MCF 10A (cell line): ENCODE measurements around the gene STX12. TPM values are rescaled to one million over a fixed set of nuclear protein-coding genes. Genes with fewer than 3 reads are reported as not detected.
A peak's percentile ranks its signal among the peaks of the same experiment; 100 is the strongest.

ENCODE experiments used
- Bru-seq: library from RNA; stranded (reverse); fragments of 400-500 nt; gene quantifications from one replicate; lab custom pipeline; 2021; lab: Mats Ljungman, UMichigan
- BruChase-seq, 2 experiments: library from RNA; stranded (reverse); fragments of 400-500 nt; gene quantifications; one replicate each; lab custom pipeline; 2021; lab: Mats Ljungman, UMichigan
- BruUV-seq: library from RNA; stranded (reverse); fragments of 400-500 nt; replicated peaks from 2 replicates; lab custom pipeline; 2021; lab: Mats Ljungman, UMichigan
- CTCF ChIA-PET: fragments of 300-600 bp; sonication (Branson Sonifier 250); formaldehyde crosslinking; extraction: SDS; loops from one replicate; lab custom pipeline; 2021; ENCODE audit warnings: antibody characterized with exemption, inconsistent platforms; lab: Yijun Ruan, JAX
- POLR2A ChIA-PET: fragments of 300-600, 350-650 bp; sonication (Branson Sonifier 250); formaldehyde crosslinking; extraction: SDS; loops from one replicate; lab custom pipeline; 2020; ENCODE audit warnings: antibody characterized with exemption, inconsistent platforms; lab: Yijun Ruan, JAX
- DNase-seq: peaks from one replicate; pipeline ENCODE4 v3.0.0-alpha.2; 2018; ENCODE audit not compliant: unreplicated experiment
- H3K27ac Mint-ChIP-seq: one replicate; pipeline ENCODE4 v1.8.0; 2022; ENCODE audit warnings: mild to moderate bottlenecking, low read depth, mixed read lengths; ENCODE audit not compliant: unreplicated experiment
- H3K27me3 Mint-ChIP-seq: one replicate; pipeline ENCODE4 v1.8.0; 2022; ENCODE audit warnings: mixed read lengths; ENCODE audit not compliant: insufficient read depth, unreplicated experiment
- H3K36me3 Mint-ChIP-seq: one replicate; pipeline ENCODE4 v1.8.0; 2022; ENCODE audit warnings: mild to moderate bottlenecking, moderate library complexity, mixed read lengths; ENCODE audit not compliant: insufficient read depth, unreplicated experiment
- H3K4me1 Mint-ChIP-seq: one replicate; pipeline ENCODE4 v1.8.0; 2022; ENCODE audit warnings: mixed read lengths; ENCODE audit not compliant: insufficient read depth, unreplicated experiment
- H3K4me3 Mint-ChIP-seq: one replicate; pipeline ENCODE4 v1.8.0; 2022; ENCODE audit warnings: mild to moderate bottlenecking, moderate library complexity, mixed read lengths; ENCODE audit not compliant: unreplicated experiment
- H3K9me3 Mint-ChIP-seq: one replicate; pipeline ENCODE4 v1.8.0; 2022; ENCODE audit warnings: mixed read lengths; ENCODE audit not compliant: unreplicated experiment
- intact Hi-C: fragments of 100-400 bp; cut with micrococcal nuclease; formaldehyde crosslinking; loops from 2 replicates; pipeline ENCODE4 v1.14.1; 2022
- long read RNA-seq: library from polyadenylated mRNA; stranded (forward); transcript quantifications from one replicate; pipeline ENCODE4 v2.0.0, GENCODE V29; 2022
- total RNA-seq: library from RNA; stranded (reverse); gene quantifications from 2 replicates; pipeline ENCODE4 v1.2.3, GENCODE V29; 2022
- TF ChIP-seq, protein P1 (sequence below): fragments of 200-600 bp; IDR thresholded peaks from one replicate; pipeline ENCODE4 v1.8.0; 2022; ENCODE audit warnings: antibody characterized with exemption, mild to moderate bottlenecking; ENCODE audit not compliant: unreplicated experiment

Gene STX12
- total RNA-seq (34.6 and 36.1 TPM in 2 replicates), Bru-seq, nascent RNA (percentile 70 among the genes with signal in this experiment), BruChase-seq, experiment 1, labeled RNA remaining after a 6-hour chase (percentile 84 among the genes with signal in this experiment), BruChase-seq, experiment 2, labeled RNA remaining after a 2-hour chase (percentile 77 among the genes with signal in this experiment)
- long read RNA-seq, transcript STX12-201 (9 exons, 3,079 nt) = major isoform, 63 of 75 reads
- long read RNA-seq, partial matches to known transcripts = 5 of 75 reads
- long read RNA-seq, other reads (novel, unspliced or antisense) = 7 of 75 reads

DNA sequence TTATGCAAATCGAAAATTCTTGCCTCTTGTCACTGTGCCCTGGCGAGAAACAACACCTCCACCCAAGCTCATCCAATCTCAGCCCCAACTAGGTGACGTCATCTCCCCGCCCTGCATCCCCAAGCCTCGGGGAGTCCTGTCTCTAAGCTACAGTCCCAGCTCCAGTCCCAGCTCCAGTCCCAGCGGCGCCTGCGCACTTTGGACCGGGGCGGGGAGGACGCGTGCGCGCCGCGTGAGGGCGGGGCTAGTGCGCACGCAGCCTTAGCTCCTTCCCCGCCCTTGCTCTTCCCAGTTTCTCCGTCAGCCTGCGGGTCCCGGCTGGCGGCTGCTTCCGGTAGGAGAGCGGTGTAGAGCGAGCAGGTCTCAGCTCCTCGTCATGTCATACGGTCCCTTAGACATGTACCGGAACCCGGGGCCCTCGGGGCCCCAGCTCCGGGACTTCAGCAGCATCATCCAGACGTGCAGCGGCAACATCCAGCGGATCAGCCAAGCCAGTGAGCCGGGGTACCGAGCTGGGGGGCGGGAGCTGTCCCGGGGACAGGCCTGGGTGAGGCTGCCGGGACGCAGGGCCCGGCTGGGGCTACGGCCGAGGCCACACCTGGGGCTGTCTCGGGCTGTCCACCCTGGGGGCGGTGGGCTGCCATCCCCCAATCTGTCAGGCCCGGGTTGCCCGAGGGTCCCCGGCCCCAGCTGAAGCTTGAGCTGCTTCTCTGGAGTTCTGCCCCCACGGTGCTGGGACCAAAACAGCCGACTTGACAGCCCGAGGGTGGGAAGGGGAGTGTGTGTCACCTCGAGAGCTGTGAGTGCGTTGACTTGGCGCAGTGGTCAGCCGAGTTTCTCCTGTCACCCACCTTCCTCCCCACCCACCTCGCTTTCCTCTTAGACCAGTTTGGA is at the start of gene STX12:
TSS of gene STX12 (plus strand) at position 288 of the 894 bp plus-strand sequence. CDS start at position 377, 89 bp downstream.
- DNase-seq = peak; percentile 99
- BruUV-seq = no TSS peak
- no peaks in the 10 kb centered on the region for H3K36me3 Mint-ChIP-seq
- TF ChIP-seq, protein P1, sequence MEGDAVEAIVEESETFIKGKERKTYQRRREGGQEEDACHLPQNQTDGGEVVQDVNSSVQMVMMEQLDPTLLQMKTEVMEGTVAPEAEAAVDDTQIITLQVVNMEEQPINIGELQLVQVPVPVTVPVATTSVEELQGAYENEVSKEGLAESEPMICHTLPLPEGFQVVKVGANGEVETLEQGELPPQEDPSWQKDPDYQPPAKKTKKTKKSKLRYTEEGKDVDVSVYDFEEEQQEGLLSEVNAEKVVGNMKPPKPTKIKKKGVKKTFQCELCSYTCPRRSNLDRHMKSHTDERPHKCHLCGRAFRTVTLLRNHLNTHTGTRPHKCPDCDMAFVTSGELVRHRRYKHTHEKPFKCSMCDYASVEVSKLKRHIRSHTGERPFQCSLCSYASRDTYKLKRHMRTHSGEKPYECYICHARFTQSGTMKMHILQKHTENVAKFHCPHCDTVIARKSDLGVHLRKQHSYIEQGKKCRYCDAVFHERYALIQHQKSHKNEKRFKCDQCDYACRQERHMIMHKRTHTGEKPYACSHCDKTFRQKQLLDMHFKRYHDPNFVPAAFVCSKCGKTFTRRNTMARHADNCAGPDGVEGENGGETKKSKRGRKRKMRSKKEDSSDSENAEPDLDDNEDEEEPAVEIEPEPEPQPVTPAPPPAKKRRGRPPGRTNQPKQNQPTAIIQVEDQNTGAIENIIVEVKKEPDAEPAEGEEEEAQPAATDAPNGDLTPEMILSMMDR = no peak
- H3K27me3 Mint-ChIP-seq = no peaks in the 10 kb centered on the region
- ChIA-PET CTCF (interaction anchor here (1.1 to 2.2 kb wide), 2 partner anchors 12 to 47 kb away, joined by 4 to 5 read pairs; partner anchors contain the start of gene FAM76A), POLR2A (interaction anchor here (0.5 to 3.7 kb wide), 32 partner anchors 9 to 962 kb away, joined by 3 to 72 read pairs (median 4); partner anchors contain the start of genes EYA3, FAM76A, IFI6 and MAP3K6)
- peak within 1 kb of the TSS; percentile 89 for H3K27ac Mint-ChIP-seq
- peaks cover 14% of the 10 kb centered on the region for H3K4me1 Mint-ChIP-seq
- no peaks in the 10 kb centered on the region for H3K9me3 Mint-ChIP-seq
- peak within 1 kb of the TSS; percentile 85 for H3K4me3 Mint-ChIP-seq
- intact Hi-C loops = loop anchor here (5.0 kb wide), 2 partner anchors 59 to 101 kb away; partner anchors contain the start of genes IFI6 and PPP1R8

DNA sequence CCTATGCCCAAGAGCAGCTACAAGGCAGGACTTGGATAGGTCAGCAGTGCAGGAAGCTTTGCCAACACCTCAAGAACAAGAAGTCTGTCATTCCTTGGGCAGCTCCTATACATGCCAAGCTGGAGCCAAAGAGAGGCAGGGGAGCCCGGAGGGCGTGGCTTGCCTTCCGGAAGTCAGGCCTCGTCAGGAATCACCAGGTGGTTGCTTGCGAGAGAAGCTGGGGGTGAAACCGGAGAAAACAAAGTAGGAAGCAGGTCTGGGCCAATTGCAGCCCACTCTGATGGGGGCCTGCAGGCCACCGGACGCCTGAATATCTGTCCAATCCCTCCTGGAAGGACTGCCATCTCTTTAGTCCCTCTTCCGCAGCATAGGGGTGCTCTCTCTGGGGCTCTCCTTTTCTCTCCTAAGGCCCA is 48.1 kb upstream of the STX12 start:
- TF ChIP-seq, protein P1 = no peak
- BruUV-seq = TSS peak; percentile 94
- peaks cover 9% of the 10 kb centered on the region for H3K27me3 Mint-ChIP-seq
- POLR2A ChIA-PET = interaction anchor here (0.6 to 5.5 kb wide), 22 partner anchors 9 to 713 kb away, joined by 3 to 71 read pairs (median 4); partner anchors contain the start of genes IFI6, MAP3K6, PPP1R8 and SLC9A1
- H3K36me3 Mint-ChIP-seq = peaks cover 27% of the 10 kb centered on the region
- DNase-seq = peak; percentile 75
- intact Hi-C loops = loop anchor here (2.0 to 10.0 kb wide), 2 partner anchors 52 to 110 kb away; partner anchors contain the start of genes IFI6 and PPP1R8
- CTCF ChIA-PET = interaction anchor here (0.5 to 1.7 kb wide), 12 partner anchors 17 to 471 kb away, joined by 3 to 10 read pairs (median 4); partner anchors contain the start of genes AHDC1 and STX12
- H3K27ac Mint-ChIP-seq = peak overlapping the region; percentile 100
- H3K4me1 Mint-ChIP-seq = peaks cover 10% of the 10 kb centered on the region
- no peaks in the 10 kb centered on the region for H3K9me3 Mint-ChIP-seq
- peak overlapping the region; percentile 88 for H3K4me3 Mint-ChIP-seq

DNA sequence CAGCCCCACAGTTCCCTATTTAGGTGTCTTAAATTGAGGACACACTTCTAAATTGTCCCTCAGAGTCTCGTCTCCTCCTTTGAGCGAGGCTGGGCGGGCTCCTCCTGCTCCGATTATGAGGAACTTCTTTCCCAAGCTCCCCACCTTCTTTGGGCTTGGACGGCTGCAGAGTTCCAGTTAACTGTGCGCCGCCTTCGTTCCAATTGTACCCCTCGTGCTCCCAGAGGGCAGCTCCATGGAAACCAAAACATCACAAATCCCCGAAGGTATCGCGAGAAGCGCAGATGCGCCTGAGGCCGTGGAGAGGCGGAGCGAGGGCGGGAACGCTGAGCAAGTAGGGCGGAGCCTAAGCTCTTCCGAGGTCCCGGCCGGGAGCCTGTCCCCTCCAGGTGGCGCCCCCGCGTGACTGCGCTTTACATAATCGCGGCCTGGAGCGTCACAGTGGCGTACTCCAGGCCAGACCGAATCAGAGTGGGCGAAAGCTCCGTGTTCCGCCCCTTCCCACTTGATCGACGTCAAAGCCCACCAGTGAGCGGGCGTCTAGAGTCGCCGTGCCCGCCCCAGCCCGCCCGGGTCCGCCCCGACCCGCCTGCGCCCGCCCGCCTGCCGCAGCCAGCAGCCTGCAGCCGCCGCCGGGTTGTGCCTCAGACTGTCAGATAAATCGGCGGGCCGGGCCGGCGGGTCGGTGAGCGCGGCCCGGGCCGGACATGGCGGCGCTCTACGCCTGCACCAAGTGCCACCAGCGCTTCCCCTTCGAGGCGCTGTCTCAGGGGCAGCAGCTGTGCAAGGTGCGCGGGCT is 47.4 kb upstream of the STX12 start, which contains the start of gene FAM76A:
TSS of gene FAM76A (plus strand) at position 588 of the 799 bp plus-strand sequence. CDS start at position 708, 120 bp downstream.
- H3K27ac Mint-ChIP-seq = peak within 1 kb of the TSS; percentile 100
- peaks cover 3% of the 10 kb centered on the region for H3K27me3 Mint-ChIP-seq
- H3K9me3 Mint-ChIP-seq = no peaks in the 10 kb centered on the region
- intact Hi-C loops = loop anchor here (2.0 to 10.0 kb wide), 2 partner anchors 53 to 109 kb away; partner anchors contain the start of genes IFI6 and PPP1R8
- peak within 1 kb of the TSS; percentile 88 for H3K4me3 Mint-ChIP-seq
- peaks cover 11% of the 10 kb centered on the region for H3K4me1 Mint-ChIP-seq
- DNase-seq = peak; percentile 98
- TF ChIP-seq, protein P1 = peak; percentile 23
- H3K36me3 Mint-ChIP-seq = peaks cover 32% of the 10 kb centered on the region
- ChIA-PET CTCF (interaction anchor here (0.5 to 1.7 kb wide), 13 partner anchors 33 to 471 kb away, joined by 3 to 10 read pairs (median 4); partner anchors contain the start of gene STX12), POLR2A (interaction anchor here (0.5 to 5.5 kb wide), 27 partner anchors 9 to 1193 kb away, joined by 3 to 71 read pairs (median 4); partner anchors contain the start of genes IFI6, MAP3K6, PPP1R8 and SLC9A1)
- BruUV-seq = no TSS peak
